HG02763 (cell line): ENCODE data around the gene UBFD1.
"Not testable (repeated sequence)": the region's sequence is repeated elsewhere in the genome, so short reads cannot be mapped to it uniquely, and the experiment has no call there.

Experiments used
- ATAC-seq: cut with Tn5 transposase; IDR thresholded peaks from one replicate; pipeline ENCODE4 v1.9.1; 2021; ENCODE audit warnings: mild to moderate bottlenecking, moderate library complexity; ENCODE audit not compliant: unreplicated experiment

Gene UBFD1

GRCh38 chr16:23595951-23596720 is 38.6 kb downstream of the UBFD1 start, which contains the start of gene NDUFAB1:
NDUFAB1 (minus strand) TSS chr16:23596316; CDS start chr16:23596290, 26 bp downstream.
- peak; percentile 93 for ATAC-seq

DNA sequence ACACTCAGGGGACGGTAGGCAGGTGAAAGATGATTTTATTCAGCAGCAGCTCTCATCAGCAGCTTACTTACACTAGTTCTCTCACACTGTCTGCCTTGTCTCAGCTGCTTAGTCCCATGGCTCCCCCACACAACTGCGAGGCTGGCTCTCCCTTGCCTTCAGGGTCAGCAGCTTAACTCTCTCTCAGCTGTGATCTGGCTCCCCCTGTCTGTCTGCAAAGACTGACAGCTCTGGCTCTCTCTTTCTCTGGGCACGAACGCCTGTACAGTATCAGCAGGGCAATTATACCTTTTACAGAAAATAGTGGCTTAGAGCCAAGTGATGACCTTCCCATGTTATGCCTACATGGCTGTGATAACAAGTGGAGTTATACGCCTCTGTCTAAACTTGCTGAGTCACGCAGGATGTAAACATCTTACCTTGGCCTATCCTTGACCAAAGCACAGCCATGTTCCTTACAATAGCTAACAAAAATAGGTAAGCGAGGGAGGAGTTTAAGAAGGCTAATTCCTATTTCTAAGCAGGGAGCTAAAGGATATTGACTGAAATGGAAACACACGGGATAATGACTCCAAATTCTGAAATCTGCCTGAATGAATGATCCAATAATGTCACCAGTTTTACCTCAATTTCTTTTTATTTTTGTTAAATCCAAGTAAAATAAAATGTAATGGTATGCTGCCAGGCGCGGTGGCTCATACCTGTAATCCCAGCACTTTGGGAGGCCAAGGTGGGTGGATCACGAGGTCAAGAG is 39.7 kb downstream of the UBFD1 start:
- no peak for ATAC-seq

- no peak for ATAC-seq
Measured at GRCh38 chr16:23607726-23608125, 50.2 kb downstream of the UBFD1 start.

GRCh38 chr16:23608194-23608593 is 50.7 kb downstream of the UBFD1 start:
- no peak for ATAC-seq

DNA sequence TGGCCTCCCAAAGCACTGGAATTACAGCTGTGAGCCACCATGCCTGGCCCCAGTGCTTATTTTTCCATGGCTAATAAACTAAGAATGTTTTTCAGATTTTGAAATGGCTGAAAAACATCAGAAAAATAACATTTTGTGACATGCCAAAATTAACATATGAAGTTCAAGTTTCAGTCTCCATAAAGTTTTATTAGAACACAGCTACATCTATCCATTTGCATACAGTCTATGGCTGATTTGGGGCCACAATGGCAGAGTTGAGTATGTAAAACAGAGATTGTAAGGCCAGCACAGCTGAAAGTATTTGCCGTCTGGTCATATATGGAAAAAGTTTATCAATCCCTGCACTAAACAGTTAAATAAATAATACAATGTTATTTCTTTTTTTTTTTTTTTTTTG is 52.4 kb downstream of the UBFD1 start:
- no peak for ATAC-seq

DNA sequence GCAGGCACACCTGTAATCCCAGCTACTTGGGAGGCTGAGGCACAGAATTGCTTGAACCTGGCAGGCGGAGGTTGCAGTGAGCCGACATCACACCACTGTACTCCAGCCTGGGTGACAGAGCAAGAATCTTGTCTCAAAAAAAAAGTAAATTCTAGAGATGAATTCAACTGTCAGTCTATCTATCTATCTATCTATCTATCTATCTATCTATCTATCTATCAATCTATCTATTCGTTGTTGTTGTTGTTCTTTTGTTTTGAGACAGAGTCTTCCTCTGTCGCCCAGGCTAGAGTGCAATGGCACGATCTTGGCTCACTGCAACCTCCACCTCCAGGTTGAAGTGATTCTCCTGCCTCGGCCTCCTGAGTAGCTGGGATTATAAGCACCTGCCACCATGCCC is 53.4 kb downstream of the UBFD1 start:
- not testable (repeated sequence) for ATAC-seq

DNA sequence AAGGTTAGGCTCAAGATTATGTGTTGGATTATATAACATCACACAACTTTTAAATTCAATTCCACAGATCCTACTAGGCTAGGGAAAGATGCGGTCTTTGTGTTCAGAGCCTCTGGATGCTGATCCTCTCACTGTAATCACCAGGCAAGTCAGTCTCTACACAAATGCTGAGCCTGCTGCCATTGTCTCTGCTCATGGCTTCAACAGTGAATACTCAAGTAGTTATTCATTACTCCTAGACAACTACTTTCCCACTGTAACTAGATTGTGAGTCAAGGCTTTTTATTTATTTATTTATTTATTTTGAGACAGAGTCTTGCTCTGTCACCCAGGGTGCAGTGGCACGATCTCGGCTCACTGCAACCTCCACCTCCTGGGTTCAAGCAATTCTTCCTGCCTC is 54.4 kb downstream of the UBFD1 start:
- no peak for ATAC-seq

DNA sequence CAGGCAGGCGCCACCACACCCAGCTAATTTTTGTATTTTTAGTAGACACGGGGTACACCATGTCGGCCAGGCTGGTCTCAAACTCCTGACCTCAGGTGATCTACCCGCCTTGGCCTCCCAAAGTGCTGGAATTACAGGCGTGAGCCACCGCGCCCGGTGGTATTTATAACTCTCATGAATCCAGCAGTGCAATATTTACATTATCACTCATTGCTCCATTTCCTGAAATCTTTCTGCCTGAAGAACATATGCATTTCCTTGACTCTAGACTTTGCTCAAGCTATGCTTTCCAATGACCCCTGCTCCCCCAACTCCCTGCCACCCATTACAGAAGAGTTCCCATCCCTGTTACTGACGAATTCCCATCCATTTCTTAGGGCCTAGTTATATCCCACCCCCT is 58.3 kb downstream of the UBFD1 start:
- no peak for ATAC-seq
